A673 (cell line): Measurements from ENCODE around the gene STARD3. TPM values are rescaled to one million over a fixed set of nuclear protein-coding genes. Genes with fewer than 3 reads are reported as not detected.

ENCODE experiments used
- BruUV-seq: library from RNA; stranded (reverse); fragments of 400-500 nt; replicated peaks from 2 replicates; lab custom pipeline; 2021; lab: Mats Ljungman, UMichigan
- CTCF ChIA-PET: fragments of 300-600 bp; sonication (Branson Sonifier 250); formaldehyde crosslinking; loops from one replicate; lab custom pipeline; 2022; ENCODE audit warnings: antibody characterized with exemption; lab: Charles Lee
- POLR2A ChIA-PET: fragments of 300-600 bp; sonication (Branson Sonifier 250); formaldehyde crosslinking; loops from one replicate; lab custom pipeline; 2022; ENCODE audit warnings: antibody characterized with exemption; ENCODE audit not compliant: low non-redundant PET; lab: Charles Lee
- DNase-seq: peaks from one replicate; pipeline ENCODE4 v3.0.0-alpha.2; 2015; ENCODE audit warnings: low spot score
- H3K27ac ChIP-seq: fragments of 200-600 bp; sonication (generic); 2 replicates; pipeline ENCODE4 v1.5.1; 2016; ENCODE audit warnings: mixed run types, low read depth, mild to moderate bottlenecking, mixed read lengths, antibody characterized with exemption, low read length; ENCODE audit not compliant: poor library complexity, severe bottlenecking
- H3K27me3 ChIP-seq: fragments of 200-600 bp; sonication (generic); replicated peaks from 2 replicates; pipeline ENCODE4 v1.6.1; 2017; ENCODE audit warnings: mixed run types, low read depth, mild to moderate bottlenecking, mixed read lengths, antibody characterized with exemption, low read length; ENCODE audit not compliant: insufficient read depth, poor library complexity
- H3K36me3 ChIP-seq: fragments of 200-600 bp; sonication (generic); 2 replicates; pipeline ENCODE4 v1.6.1; 2016; ENCODE audit warnings: mixed run types, mild to moderate bottlenecking, mixed read lengths, antibody characterized with exemption, low read length; ENCODE audit not compliant: insufficient read depth, poor library complexity, severe bottlenecking
- H3K4me1 ChIP-seq: fragments of 200-600 bp; sonication (generic); 2 replicates; pipeline ENCODE4 v1.6.1; 2017; ENCODE audit warnings: mixed run types, mild to moderate bottlenecking, mixed read lengths, antibody characterized with exemption, low read length; ENCODE audit not compliant: insufficient read depth, poor library complexity, severe bottlenecking
- H3K4me3 ChIP-seq: fragments of 200-600 bp; sonication (generic); 2 replicates; pipeline ENCODE4 v1.5.1; 2016; ENCODE audit warnings: low read depth, mixed run types, mild to moderate bottlenecking, mixed read lengths, low read length; ENCODE audit not compliant: poor library complexity, severe bottlenecking
- H3K9me3 ChIP-seq: fragments of 200-600 bp; sonication (generic); 2 replicates; pipeline ENCODE4 v1.6.1; 2016; ENCODE audit warnings: mixed run types, low read depth, mild to moderate bottlenecking, mixed read lengths, antibody characterized with exemption, low read length; ENCODE audit not compliant: poor library complexity, severe bottlenecking
- CTCF ChIP-seq: fragments of 300-800, 200-600 bp; sonication (generic); conservative IDR thresholded peaks from 2 replicates; pipeline ENCODE4 v1.5.1; 2017; ENCODE audit warnings: low read depth, mild to moderate bottlenecking, antibody characterized with exemption, low read length, moderate library complexity, mixed read lengths
- EZH2 ChIP-seq: fragments of 200-600 bp; sonication (generic); IDR thresholded peaks from 2 replicates; pipeline ENCODE4 v1.6.1; 2017; ENCODE audit warnings: borderline replicate concordance, low read depth, mild to moderate bottlenecking, mixed read lengths, antibody characterized with exemption, low read length; ENCODE audit not compliant: poor library complexity, severe bottlenecking
- intact Hi-C: fragments of 100-400 bp; cut with micrococcal nuclease; formaldehyde crosslinking; loops from one replicate; pipeline ENCODE4 v1.10.0; 2022; ENCODE audit not compliant: unreplicated experiment
- total RNA-seq: library from RNA; stranded (reverse); gene quantifications from 2 replicates; pipeline ENCODE4 v1.2.3, GENCODE V29; 2021

STARD3 gene
- total RNA-seq, 1 experiment from 2014 or later = 21.3 TPM

GRCh38 chr17:39700148-39700987 lies 63.4 kb downstream of the STARD3 start:
- Histone ChIP-seq H3K27me3 (no peaks in the 10 kb centered on the region), H3K4me1 (no peaks in the 10 kb centered on the region), H3K4me3 (peak overlapping the region; percentile 70), H3K27ac (peak overlapping the region; percentile 61), H3K36me3 (no peaks in the 10 kb centered on the region), H3K9me3 (no peaks in the 10 kb centered on the region)
- ChIA-PET POLR2A (interaction anchor here (0.6 kb wide), 2 partner anchors 13 to 29 kb away, joined by 3 read pairs; partner anchors contain the start of gene PGAP3), CTCF (interaction anchor here (0.6 to 1.2 kb wide), 3 partner anchors 30 to 81 kb away, joined by 3 read pairs; partner anchors contain the start of gene MIEN1)
- intact Hi-C loops = no loop called here
- peak; percentile 12 for DNase-seq
- TF ChIP-seq EZH2 (no peak), CTCF (no peak)
- BruUV-seq = no TSS peak

- no peak for DNase-seq
- Histone ChIP-seq H3K4me3 (peak overlapping the region; percentile 70), H3K4me1 (no peaks in the 10 kb centered on the region), H3K27me3 (no peaks in the 10 kb centered on the region), H3K36me3 (no peaks in the 10 kb centered on the region), H3K27ac (no peak overlapping the region), H3K9me3 (no peaks in the 10 kb centered on the region)
- ChIA-PET CTCF (no interaction called here), POLR2A (no interaction called here)
- TF ChIP-seq EZH2 = no peak
- TF ChIP-seq CTCF = no peak
- BruUV-seq = no TSS peak
- intact Hi-C loops = no loop called here
Measured at GRCh38 chr17:39701012-39701783, 64.3 kb downstream of the STARD3 start.

GRCh38 chr17:39701784-39702422 lies 65.0 kb downstream of the STARD3 start:
- no peak for TF ChIP-seq CTCF
- no peak for TF ChIP-seq EZH2
- intact Hi-C loops = no loop called here
- H3K36me3 ChIP-seq = no peaks in the 10 kb centered on the region
- no TSS peak for BruUV-seq
- no peaks in the 10 kb centered on the region for H3K4me1 ChIP-seq
- no peak for DNase-seq
- CTCF ChIA-PET = interaction anchor here (1.1 kb wide), 1 partner anchor 48 kb away, joined by 3 read pairs; no protein-coding TSS in a partner anchor
- POLR2A ChIA-PET = no interaction called here
- no peaks in the 10 kb centered on the region for H3K27me3 ChIP-seq
- no peak overlapping the region for H3K27ac ChIP-seq
- no peak overlapping the region for H3K4me3 ChIP-seq
- H3K9me3 ChIP-seq = no peaks in the 10 kb centered on the region
